ENCODE measurements around the gene ADGRB3. TPM values are rescaled to one million over a fixed set of nuclear protein-coding genes. Genes with fewer than 3 reads are reported as not detected.

ADGRB3 gene
- total RNA-seq, 3 donors from 2014 or later: 0.43 to 7.8 (median 0.72) TPM

DNA sequence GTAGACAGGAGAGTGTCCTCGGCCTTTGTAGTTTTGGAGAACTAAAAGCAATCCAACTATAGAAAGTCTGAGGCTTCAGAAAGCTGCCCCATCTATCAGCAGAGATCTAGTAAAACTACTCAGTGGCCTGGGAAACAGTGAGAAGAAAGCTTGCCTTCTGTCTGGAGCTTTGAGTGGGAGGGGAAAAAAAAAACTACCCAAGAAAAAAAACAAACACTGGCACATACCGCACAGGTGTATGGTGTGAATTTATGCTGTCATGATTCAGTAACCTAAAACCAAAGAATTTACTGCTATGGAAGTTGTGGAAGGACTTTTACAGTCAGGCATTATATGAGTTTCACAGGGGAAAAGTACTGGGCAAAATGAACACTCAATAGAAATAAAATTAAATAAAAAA lies 280.5 kb downstream of the ADGRB3 start:
- DNase-seq (no peak), ATAC-seq (no peak)
- TF ChIP-seq, protein P1, sequence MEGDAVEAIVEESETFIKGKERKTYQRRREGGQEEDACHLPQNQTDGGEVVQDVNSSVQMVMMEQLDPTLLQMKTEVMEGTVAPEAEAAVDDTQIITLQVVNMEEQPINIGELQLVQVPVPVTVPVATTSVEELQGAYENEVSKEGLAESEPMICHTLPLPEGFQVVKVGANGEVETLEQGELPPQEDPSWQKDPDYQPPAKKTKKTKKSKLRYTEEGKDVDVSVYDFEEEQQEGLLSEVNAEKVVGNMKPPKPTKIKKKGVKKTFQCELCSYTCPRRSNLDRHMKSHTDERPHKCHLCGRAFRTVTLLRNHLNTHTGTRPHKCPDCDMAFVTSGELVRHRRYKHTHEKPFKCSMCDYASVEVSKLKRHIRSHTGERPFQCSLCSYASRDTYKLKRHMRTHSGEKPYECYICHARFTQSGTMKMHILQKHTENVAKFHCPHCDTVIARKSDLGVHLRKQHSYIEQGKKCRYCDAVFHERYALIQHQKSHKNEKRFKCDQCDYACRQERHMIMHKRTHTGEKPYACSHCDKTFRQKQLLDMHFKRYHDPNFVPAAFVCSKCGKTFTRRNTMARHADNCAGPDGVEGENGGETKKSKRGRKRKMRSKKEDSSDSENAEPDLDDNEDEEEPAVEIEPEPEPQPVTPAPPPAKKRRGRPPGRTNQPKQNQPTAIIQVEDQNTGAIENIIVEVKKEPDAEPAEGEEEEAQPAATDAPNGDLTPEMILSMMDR (IDR thresholded peaks at IDR 0.05): no peak
- Histone ChIP-seq H3K9me3 (no peaks in the 10 kb centered on the region), H3K4me1 (ENCODE audit: low read depth) (no peaks in the 10 kb centered on the region), H3K4me3 (no peak overlapping the region), H3K36me3 (ENCODE audit: low read depth) (no peaks in the 10 kb centered on the region)
- intact Hi-C loops (cut with DNase I, micrococcal nuclease): no loop called here

DNA sequence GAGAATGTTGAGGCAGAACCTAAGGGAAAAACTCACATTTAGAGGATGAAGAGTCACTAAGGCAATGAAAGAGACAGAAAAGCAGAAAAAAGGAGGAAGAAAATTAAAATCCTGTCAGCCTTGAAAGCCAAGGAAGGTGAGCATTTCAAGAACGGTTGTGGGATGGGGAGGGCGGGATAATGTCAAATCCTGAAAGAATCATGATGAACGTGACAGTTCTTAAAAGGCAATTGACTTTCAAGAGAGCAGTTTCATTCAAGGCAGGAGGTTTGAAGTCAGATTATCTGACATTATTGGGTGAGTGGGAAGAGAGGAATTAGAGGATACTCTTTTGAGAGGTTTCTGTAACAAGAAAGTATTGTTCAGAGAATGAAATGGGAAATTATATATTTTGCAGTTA lies 284.5 kb downstream of the ADGRB3 start:
- no peak for ATAC-seq
- intact Hi-C loops (cut with DNase I, micrococcal nuclease): no loop called here
- Histone ChIP-seq H3K9me3 (no peaks in the 10 kb centered on the region), H3K4me1 (ENCODE audit: low read depth) (no peaks in the 10 kb centered on the region), H3K4me3 (no peak overlapping the region), H3K36me3 (ENCODE audit: low read depth) (no peaks in the 10 kb centered on the region)
- TF ChIP-seq, protein P1 (IDR thresholded peaks at IDR 0.05): no peak
- DNase-seq: no peak

DNA sequence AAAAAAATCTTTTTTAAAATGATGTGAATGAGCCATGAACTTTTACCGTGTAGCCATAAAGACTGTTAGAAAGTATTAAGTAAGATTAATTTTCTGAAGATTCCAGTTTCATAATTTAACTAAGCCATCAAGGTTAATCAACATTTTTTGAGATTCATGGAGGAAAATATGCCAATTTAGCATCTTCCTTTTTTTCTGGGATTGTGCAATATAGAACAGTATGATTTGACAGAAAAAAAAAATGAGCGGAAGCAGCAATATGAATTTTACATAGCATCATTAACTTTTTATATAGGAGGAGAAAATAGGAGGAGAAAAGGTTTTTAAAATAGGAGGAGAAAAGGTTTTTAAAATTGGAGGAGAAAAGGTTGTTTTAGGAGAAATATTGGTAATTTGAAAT lies 306.3 kb downstream of the ADGRB3 start:
- no peaks in the 10 kb centered on the region for H3K4me1 ChIP-seq (ENCODE audit: low read depth)
- DNase-seq: no peak
- H3K9me3 ChIP-seq: no peaks in the 10 kb centered on the region
- ATAC-seq: no peak
- H3K36me3 ChIP-seq (ENCODE audit: low read depth): no peaks in the 10 kb centered on the region
- no peak overlapping the region for H3K4me3 ChIP-seq
- TF ChIP-seq, protein P1 (IDR thresholded peaks at IDR 0.05): no peak
- intact Hi-C loops (cut with DNase I, micrococcal nuclease): no loop called here

DNA sequence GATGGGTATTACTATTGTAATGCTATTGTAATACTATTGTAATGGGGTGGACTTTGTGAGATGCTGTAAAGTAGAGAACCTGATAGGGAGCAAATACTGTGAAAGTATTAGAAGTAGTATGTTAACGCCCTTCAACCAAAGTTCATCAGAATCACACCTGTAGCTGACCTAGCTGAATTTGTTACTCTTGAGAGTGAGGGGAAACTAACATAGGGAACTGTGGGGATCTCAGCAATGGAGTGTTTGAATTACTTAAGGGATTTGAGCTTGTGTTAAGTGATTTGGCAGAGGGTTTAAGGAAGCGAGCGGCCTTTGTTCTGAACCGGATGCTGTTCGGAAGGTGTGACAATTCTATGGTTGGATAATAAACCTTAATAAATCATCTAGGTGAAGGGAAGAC lies 312.6 kb downstream of the ADGRB3 start:
- no peak overlapping the region for H3K4me3 ChIP-seq
- no peak for ATAC-seq
- intact Hi-C loops (cut with DNase I, micrococcal nuclease): no loop called here
- no peak for DNase-seq
- TF ChIP-seq, protein P1 (IDR thresholded peaks at IDR 0.05): no peak
- H3K9me3 ChIP-seq: no peaks in the 10 kb centered on the region
- no peaks in the 10 kb centered on the region for H3K4me1 ChIP-seq (ENCODE audit: low read depth)
- no peaks in the 10 kb centered on the region for H3K36me3 ChIP-seq (ENCODE audit: low read depth)

DNA sequence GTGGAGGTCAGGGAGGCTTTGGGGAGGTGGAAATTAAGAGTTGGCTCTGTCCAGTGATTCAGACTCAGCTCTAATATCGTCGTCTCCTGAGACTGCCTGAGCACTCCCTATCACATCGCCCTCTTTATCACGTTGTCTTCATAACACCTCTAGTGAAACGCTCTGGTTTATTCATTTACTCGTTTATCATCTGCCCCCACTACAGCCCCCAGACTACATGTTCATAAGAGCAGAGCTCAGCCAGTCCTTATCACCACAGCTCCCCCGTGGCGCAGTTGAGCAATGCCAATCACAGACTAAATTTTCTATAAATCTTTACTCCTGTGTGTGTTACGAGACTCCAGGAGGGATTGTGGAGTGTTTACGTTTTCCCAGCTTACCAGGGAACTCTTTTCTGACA lies 316.2 kb downstream of the ADGRB3 start:
- ATAC-seq (no peak), DNase-seq (no peak)
- Histone ChIP-seq H3K9me3 (no peaks in the 10 kb centered on the region), H3K36me3 (ENCODE audit: low read depth) (no peaks in the 10 kb centered on the region), H3K4me3 (no peak overlapping the region), H3K4me1 (ENCODE audit: low read depth) (no peaks in the 10 kb centered on the region)
- intact Hi-C loops (cut with DNase I, micrococcal nuclease): loop anchor here in 1 of 2 donors (10.0 kb wide), 1 partner anchor 76 kb away; no protein-coding TSS in a partner anchor
- TF ChIP-seq, protein P1 (IDR thresholded peaks at IDR 0.05): no peak

DNA sequence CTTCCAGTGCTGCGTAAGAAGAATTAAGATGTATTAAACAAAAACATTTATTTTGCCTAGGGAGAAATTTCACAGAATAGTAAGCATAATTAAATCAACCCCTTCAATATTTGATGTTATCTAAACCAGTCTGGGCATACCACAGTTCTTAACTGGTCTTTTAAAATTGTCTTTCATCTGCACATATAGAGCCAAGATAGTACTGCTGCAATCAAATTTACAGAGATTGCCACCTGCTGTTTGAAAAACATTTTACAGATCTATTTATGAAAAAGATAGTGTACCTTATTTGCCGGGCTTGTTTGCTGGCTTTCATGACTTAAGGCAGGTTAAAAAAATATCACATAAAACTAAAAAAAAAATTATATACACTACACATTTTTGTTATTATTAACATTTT lies 323.2 kb downstream of the ADGRB3 start:
- intact Hi-C loops (cut with DNase I, micrococcal nuclease): loop anchor here in 1 of 2 donors (10.0 kb wide), 1 partner anchor 84 kb away; no protein-coding TSS in a partner anchor
- no peaks in the 10 kb centered on the region for H3K9me3 ChIP-seq
- no peak overlapping the region for H3K4me3 ChIP-seq
- DNase-seq (no peak), ATAC-seq (no peak)
- H3K4me1 ChIP-seq (ENCODE audit: low read depth): no peaks in the 10 kb centered on the region
- H3K36me3 ChIP-seq (ENCODE audit: low read depth): no peaks in the 10 kb centered on the region
- TF ChIP-seq, protein P1 (IDR thresholded peaks at IDR 0.05): no peak

Data from mucosa of descending colon (tissue), 3 donors.